Limb (tissue), 2 donors: ENCODE results near the gene BNIP1.

Experiments used
- DNase-seq, 2 donors: peaks; one replicate each; pipeline ENCODE4 v3.0.0-alpha.2; 2016; ENCODE audit errors: extremely low spot score in 2 of 2

BNIP1 gene

GRCh38 chr5:173165177-173166016 is 21.1 kb downstream of the BNIP1 start:
- no peak for DNase-seq

GRCh38 chr5:173172166-173172565 is 27.8 kb downstream of the BNIP1 start:
- DNase-seq = no peak

GRCh38 chr5:173175523-173175922 is 31.2 kb downstream of the BNIP1 start:
- no peak for DNase-seq

GRCh38 chr5:173178369-173178910 is 34.1 kb downstream of the BNIP1 start:
- no peak for DNase-seq

GRCh38 chr5:173180331-173180730 is 36.0 kb downstream of the BNIP1 start:
- no peak for DNase-seq

- DNase-seq = no peak
These were observed 42.9 kb downstream of the BNIP1 start for GRCh38 chr5:173187054-173187743.

- DNase-seq = no peak
These were observed 43.9 kb downstream of the BNIP1 start for GRCh38 chr5:173188280-173188679.

- DNase-seq = no peak
These were observed 46.7 kb downstream of the BNIP1 start for GRCh38 chr5:173191015-173191414.

- DNase-seq = no peak
These were observed 47.2 kb downstream of the BNIP1 start for GRCh38 chr5:173191561-173191960.

GRCh38 chr5:173192561-173192960 is 48.2 kb downstream of the BNIP1 start:
- no peak for DNase-seq

GRCh38 chr5:173196133-173196952 is 52.0 kb downstream of the BNIP1 start:
- no peak for DNase-seq

- no peak for DNase-seq
These were observed 53.1 kb downstream of the BNIP1 start for GRCh38 chr5:173197375-173197891.

GRCh38 chr5:173198049-173198448 is 53.7 kb downstream of the BNIP1 start:
- no peak for DNase-seq

GRCh38 chr5:173200356-173200755 is 56.0 kb downstream of the BNIP1 start:
- DNase-seq = no peak

GRCh38 chr5:173201636-173202265 is 57.4 kb downstream of the BNIP1 start:
- no peak for DNase-seq

- no peak for DNase-seq
These were observed 58.0 kb downstream of the BNIP1 start for GRCh38 chr5:173202266-173202875.

GRCh38 chr5:173204185-173204979 is 60.1 kb downstream of the BNIP1 start:
- no peak for DNase-seq

GRCh38 chr5:173205916-173206315 is 61.6 kb downstream of the BNIP1 start:
- DNase-seq = no peak

- no peak for DNase-seq
These were observed 64.0 kb downstream of the BNIP1 start for GRCh38 chr5:173208296-173208695.

- DNase-seq = no peak
These were observed 66.5 kb downstream of the BNIP1 start for GRCh38 chr5:173210877-173211276.
